Stimulated activated CD8-positive, alpha-beta memory T cell treated with anti-CD3 and anti-CD28 coated beads, Interleukin-4, amount 100 ng/mL, for 1 hour (primary cell): ENCODE measurements around the gene NTF4.
"Not testable (repeated sequence)": the region's sequence is repeated elsewhere in the genome, so short reads cannot be mapped to it uniquely, and the experiment has no call there.

Experiments used
- DNase-seq, 2 donors: peaks; one replicate each; pipeline ENCODE4 v3.0.0-alpha.2; 2020; ENCODE audit warnings: low read depth in 2 of 2, low spot score in 1 of 2

The NTF4 gene

DNA sequence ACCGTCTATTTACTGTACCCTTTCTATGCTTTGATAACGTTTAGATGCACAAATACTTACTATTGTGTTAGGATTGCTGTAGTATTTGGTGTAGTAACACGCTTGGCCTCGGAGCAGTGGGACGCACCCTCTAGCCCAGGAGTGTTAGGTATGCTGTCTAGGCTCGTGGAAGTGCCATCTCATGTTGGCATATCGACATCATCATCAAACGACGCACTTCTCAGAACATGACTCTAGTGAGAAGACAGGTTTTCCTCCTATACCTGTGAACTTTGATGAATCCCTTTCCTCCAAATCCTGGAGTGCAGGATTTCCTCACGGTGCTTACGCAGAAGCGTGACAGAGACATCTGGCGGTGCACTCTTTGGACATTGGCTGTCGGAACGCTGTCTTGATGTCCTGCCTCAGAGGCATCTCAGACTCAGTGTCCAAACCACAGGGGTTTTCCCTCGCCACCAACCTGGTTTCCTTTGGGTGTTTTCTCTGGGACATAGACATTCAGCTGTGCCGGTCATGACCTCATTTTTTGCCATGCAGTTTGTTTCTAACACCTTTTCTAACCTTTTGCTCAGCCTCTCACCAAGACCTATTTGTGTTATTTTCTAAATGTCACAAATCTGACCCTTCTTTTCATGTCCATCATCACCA, 26.9 kb upstream of the NTF4 start:
- no peak for DNase-seq

DNA sequence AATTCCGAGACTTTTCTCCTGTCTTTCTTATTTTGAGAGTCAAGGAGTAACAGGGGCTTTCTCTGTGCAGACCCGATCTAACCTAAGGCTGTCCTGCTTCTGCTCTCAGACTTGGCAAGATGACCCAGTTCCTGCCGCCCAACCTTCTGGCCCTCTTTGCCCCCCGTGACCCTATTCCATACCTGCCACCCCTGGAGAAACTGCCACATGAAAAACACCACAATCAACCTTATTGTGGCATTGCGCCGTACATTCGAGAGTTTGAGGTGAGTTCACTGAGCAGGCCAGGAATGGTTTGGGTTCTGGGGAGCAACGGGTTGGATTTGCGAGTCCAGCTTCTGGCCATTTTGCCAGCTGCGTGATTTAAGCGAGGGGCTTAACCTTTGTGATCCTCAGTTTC, 21.7 kb upstream of the NTF4 start:
- no peak for DNase-seq

DNA sequence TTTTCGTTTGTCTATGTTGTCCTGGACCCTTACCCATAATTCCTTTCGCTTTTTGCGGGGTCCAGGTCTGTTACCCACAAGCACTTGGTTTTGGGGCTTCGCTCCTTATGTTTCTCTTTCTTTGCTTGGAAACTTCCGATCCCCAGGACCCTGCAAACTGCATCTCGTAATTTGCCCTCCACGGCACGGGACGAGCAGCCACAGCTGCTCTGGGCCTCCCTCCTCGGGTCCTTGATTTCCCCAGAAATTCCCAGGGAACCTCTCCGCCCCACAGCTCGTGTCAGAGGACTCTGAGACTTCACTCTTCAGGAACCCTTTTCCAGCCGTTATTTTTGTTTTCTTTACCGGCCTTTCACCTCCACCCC, 21.2 kb upstream of the NTF4 start:
- DNase-seq = no peak

DNA sequence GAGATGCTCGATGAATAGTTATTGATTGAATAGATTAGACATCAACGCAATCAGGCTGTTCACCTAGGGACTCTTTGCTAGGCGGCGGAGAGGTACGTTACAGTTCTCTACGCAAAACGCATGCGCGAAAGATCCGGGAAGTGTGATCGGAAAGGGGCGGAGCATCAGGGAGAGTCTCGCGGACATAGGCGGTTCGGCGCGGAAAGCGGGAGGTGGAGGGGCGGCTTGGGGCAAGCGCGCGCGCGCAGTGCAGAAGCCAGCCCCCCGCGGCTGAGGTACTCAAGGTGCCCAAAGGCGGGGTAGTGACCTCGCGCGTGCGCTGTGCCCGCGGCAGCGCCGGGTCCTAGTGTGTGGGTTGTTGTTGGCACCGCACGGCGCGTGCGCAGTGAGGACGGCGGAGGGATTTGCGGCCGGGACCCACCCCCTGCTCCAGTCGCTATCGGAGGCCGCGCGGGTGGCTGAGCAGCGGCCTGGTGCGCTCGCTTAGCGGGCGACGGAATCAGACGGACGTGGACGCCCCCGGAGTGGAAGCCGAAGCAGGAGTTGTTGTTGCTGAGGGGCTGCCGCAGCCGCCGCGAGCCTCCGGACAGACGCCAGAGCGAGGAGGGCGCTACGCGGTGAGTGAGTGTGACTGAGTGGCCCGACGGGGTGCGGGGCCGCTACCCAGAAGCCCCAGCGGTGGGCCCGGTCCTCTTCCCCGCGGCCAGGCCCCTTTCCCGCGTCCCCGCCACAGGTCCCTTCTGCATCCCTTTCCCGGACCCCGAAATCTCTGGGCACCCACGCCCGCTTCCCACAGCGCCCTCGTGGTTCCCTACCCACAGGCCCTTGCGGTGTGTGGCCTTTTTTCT, 20.6 kb upstream of the NTF4 start, which contains the start of gene SNRNP70:
TSS of gene SNRNP70 (plus strand) at position 432 of the 848 bp plus-strand sequence. CDS start 964 bp downstream, outside the sequence.
- peak; percentile 93 to 98 for DNase-seq

DNA sequence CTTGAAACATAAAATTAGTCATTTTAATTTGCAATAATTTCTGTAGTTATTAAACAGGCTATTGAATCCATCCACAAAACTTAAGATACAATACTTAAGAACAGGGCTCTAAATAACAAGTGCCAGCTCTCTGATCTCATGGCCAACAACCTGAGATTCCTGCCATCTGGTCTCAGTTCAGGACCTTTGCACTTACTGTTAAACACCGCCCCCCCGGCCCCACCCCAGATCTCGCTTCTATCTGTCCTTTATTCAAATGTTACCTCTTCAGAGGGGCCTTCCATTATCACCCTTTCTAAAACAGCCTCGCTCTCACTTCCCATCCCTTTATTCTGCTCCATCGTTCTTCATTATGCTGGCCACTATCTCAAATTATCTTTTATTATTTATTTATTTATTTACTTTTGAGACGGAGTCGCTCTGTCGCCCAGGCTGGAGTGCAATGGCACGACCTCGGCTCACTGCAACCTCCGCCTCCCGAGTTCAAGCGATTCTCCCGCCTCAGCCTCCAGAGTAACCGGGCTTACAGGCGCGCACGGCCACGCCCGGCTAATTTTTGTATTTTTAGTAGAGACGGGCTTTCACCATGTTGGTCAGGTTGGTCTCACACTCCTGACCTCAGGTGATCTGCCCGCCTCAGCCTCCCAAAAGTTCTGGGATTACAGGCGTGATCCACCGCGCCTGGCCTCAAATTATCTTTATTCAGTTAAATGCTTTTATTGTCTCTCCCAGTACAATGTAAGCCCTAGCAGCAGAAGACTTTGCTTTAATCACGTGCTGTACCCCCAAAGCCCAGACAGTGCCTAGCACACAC, 19.8 kb upstream of the NTF4 start:
- DNase-seq = no peak

DNA sequence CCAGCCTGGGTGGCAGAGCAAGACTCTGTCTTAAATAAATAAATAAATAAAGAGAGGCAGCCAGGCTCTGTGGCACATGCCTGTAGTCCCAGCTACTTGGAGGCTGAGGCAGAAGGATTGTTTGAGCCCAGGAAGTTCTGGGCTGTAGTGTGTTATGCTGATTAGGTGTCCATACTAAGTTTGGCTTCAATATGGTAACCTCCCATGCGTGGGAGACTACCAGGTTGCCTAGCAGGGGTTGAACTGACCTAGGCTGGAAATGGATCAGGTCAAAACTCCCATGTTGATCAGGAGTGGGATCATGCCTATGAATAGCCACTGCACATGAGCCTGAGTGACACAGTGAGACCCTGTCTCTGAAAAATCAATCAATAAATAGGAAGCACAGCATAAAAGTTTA, 16.7 kb upstream of the NTF4 start:
- DNase-seq = no peak

DNA sequence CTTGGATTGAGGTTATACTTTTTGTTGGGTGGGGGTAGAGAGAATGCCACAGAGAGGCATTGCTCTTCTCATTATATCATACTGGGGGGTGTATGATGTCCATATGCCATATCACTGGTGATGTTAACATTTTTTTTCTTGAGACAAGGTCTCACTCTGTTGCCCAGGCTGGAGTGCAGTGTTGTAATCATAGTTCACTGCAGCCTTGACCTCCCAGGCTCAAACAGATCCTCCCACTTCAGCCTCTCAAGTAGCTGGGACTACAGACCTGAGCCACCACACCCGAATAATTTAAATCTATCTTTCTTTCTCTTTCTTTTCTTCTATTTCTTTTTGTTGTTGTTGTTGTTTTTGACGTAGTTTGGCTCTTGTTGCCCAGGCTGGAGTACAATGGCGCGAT, 15.8 kb upstream of the NTF4 start:
- DNase-seq = no peak

DNA sequence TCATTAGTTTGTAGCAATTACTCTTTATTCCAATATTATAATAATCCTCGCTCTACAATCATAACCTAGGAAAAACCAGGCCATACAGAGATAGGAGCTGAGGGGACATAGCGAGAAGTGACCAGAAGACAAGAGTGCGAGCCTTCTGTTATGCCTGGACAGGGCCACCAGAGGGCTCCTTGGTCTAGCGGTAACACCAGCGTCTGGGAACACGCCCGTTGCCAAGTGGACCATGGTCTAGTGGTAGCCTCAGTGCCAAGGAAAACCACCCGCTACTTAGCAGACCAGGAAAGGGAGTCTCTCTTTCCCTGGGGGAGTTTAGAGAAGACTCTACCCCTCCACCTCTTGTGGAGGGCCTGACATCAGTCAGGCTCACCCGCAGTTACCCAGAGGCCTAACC, 10.3 kb upstream of the NTF4 start:
- DNase-seq = not testable (repeated sequence)

DNA sequence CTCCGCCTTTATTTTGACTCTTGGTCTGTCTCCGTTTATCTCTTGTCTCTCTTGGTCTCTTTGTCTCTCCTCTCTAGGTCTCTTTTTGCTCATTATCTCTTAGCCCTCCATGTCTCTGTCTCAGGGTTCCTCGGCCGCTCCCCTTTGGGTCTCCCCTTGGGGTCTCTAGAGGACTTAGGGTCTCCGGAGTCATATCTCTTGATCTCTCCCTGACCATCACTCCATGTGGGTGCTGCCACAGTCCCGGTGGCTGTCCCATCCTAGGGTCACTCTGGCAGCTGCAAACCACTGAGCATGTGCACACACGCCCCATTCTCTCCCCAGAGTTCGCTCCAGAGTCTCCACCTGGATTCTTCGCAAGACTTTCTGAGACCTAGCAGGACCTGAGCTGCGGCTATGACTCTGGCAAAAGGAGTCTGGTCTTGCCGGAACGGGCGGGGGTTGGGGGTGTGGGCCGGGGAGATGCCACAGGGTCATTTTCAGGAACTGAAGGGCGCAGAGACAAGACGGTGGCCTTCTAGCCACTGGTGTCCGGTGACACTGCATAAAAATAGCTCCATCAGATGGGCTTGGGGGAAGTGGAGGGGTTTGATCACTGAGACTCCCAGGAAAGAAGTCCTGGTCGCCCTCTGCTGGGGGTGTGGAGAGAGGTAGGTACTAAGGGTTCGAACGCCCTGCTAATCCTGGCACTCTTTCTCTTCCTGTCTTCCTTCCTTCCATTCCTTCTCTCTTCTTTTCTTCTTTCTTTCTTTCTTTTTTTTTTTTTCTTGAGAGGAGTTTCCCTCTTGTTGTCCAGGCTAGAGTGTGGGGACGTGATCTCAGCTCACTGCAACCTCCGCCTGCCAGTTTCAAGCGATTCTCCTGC, 9.1 kb upstream of the NTF4 start:
- DNase-seq = no peak

DNA sequence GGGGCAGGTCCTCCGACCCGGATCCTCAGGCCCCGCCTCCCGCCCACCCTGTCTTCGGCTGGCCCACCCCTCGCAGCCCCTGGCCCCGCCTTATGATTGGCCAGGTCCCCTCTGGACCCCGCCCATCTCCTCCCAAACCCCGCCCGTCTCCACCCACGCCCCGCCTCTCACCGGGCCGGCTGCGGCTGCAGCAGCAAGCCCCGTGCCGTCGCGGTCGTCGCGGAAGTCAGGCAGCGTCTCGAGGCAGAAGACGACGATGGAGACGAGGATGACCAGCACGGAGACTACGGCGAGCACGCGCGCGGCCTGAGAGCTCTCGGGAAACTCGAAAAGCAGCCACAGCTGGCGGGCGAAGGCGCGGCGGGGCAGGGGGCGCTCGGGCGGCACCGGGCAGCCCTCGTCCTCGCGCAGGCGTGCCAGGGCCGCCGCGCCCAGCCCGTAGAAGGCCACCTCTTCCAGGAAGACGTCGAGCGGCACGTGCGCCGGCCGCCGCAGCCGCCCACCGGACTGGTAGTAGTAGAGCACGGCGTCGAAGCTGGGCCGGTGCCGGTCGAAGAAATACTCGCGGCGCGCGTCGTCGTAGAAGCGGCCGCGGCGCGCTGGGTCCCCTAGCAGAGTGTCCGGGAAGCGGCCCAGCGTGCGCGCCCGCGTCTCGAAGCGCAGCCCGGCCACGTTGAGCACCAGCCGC, 7.4 kb upstream of the NTF4 start:
- DNase-seq = no peak

DNA sequence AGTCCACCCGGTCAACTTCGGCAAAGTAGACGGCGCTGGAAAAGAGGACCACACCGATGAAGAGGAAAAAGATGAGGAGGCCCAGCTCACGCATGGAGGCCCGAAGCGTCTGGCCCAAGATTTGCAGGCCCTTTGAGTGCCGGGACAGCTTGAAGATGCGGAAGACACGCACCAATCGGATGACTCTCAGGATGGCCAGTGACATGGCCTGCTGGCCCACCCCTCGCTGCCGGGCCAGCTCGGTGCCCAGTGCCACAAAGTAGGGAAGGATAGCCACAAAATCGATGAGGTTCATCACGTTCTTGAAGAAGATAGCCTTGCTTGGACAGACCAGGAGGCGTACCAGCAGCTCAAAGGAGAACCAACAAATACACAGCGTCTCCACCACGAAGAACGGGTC, 5.8 kb upstream of the NTF4 start:
- no peak for DNase-seq

DNA sequence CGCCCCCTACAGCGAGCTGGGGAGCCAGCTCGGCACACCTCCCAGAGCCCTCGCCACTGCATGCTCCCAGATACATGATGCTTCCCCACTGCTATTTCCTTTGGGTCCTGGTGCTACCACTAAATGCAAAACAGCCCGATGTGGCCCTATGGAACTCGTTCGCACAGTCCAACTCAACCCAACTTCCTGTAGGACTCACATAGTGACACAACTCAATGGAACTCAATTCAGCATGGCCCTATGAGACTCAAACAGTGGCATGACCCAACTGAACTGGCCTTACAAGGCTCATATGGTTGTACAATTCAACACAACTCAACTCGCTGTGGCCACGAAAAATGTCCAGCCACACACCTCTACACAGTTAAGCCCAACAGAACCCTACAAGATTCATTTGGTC, 4.4 kb upstream of the NTF4 start:
- DNase-seq = no peak

DNA sequence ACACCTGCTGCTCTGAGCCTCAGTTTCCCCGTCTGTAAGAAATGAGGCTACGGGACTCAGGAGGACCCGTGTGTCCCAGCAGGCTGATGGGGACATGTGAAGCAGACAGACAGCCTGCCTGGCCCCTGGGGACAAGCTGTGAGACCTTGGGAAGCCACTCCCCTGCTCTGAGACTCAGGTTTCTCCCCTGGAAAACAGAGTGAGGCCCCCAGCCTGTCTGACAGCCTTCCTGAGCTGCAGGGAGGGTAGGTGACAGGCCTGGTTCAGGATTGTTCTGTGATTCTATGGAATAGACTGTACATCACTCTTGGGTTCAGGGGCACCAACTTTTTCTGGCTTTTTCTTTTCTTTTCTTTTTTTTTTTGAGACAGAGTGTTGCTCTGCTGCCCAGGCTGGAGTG, 2.9 kb upstream of the NTF4 start:
- no peak for DNase-seq

DNA sequence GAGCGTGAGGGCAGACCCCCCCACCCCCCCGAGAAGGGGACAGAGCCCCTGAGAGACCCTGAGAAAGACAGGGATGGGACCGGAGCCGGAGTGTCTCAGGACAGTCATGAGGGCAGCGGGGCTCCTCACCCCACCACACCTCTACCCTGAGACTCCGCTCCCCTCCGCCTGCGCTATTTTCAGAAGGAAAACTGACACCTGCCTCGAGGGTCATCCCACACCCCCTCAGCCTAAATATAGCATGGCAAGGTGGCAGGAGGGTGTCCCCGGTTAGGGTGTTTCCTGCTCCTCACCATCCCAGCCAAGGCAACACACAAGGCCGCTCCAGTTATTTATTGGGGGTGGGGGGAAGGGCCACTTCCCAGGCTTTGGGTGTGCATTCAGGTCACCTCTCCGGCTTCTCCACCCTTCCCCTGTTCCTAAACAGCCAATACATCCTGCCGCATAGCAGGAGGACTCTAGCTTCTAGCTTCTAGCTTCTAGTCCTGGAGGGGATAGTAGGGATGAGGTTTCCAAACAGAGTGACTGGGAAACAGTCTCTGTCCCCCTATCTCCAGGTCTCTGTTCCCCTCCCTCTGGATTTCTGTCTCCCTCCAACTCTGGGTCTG, 1.4 kb upstream of the NTF4 start:
- no peak for DNase-seq

DNA sequence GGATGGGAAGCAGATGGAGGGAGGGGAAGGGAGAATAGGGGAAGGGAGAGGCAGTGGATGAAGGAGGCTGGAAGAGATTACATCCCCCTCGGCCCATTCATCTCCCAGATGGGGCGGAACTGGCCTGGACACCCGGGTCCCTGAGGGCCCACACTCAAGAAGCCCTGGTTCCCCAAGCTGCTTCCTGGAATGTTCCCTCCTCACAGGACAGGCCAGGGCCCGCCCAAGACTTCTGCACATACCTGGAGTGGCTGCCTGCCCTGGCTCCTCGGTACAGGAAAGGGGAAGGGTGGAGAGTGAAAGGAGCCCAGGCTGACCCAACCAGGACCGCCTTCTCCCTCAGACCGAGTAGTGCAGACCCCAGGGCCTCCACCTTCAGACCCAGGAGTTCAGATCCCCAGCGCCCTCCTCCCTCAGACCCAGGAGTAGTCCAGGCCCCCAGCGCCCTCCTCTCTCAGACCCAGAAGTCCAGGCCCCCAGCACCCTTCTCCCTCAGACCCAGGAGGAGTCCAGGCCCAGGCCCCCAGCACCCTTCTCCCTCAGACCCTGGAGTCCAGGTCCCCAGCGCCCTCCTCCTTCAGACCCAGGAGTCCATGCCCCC, 489 bp downstream of the NTF4 start:
- no peak for DNase-seq

DNA sequence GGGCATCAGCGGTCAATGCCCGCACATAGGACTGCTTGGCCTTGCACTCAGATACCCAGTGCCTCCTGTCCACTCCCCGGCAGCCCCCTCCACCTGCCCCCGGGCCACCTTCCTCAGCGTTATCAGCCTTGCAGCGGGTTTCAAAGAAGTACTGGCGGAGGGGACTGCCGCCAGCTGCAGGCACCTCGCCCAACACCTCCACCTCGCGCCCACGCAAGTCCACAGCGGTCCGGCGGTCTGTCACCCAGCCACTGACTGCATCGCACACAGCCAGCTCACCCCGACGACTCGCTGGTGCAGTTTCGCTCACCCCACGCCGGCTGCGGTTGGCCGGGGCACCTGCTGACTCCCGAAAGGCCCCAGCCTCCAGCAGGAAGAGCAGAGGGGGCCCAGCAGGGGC, 3.2 kb downstream of the NTF4 start:
- DNase-seq = no peak

DNA sequence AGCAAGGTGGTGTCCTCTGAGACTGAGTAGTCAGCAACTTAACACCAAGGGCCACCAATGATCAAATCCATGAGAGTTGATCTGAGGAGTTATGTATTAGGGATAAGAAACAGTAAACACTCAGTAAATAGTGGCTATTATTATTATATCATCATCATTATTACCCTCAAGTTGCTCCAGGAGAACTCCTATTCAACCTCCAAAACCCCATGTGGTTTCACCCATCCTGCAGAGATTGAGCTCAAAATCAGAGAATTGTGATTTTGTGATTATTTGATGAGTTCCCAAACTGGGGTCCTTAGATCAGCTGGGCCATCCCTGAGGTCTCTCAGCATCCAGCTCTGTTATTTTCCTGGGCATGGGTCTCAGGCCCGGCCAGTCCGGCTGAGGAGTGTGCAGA, 3.6 kb downstream of the NTF4 start:
- DNase-seq = no peak

DNA sequence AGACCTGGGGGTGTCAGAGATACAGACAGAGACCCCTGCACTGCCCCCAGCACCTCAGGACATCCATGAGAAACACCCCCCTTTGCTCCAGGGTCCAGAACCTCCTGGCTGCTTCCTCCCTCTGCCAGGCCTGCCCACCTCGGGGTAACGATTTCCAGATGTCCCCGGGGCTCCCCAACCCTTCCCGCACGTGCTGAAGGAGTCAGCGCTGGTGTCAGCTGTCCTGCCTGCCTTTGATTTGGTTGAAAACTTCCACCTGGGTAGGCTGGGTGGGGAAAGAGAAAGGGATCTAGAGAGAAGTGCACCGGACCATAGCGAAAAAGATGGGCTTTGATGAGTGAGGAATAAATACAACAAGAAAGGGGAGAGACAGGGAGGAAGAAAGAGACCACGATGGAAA, 5.6 kb downstream of the NTF4 start:
- DNase-seq = no peak

DNA sequence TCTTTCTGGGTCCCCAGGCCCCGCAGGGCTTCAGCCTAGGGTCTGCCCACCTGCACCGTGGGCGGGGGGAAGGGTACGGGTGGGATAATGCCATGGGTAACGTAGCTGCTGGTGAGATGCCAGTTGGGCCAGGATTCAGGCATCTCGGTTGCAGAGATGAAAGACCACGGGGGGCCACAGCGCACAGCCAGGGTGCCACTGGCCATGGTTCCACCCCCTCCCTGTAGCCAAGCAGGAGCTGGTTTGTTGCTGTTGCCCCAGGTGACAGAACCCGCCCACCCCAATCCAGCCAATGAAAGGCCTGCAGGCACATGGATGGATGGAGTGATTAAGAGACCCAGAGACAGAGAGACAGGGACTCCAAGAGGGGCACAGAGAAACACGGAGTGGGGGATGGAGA, 6.1 kb downstream of the NTF4 start:
- DNase-seq = no peak
